GM18502 (cell line): ENCODE results near the gene SLC6A17.

ENCODE experiments used
- ATAC-seq: cut with Tn5 transposase; IDR thresholded peaks from one replicate; pipeline ENCODE4 v1.9.1; 2021; ENCODE audit warnings: mild to moderate bottlenecking; ENCODE audit not compliant: unreplicated experiment, poor library complexity

The SLC6A17 gene

GRCh38 chr1:110134050-110134595, 16.2 kb upstream of the SLC6A17 start:
- ATAC-seq, result no peak

DNA sequence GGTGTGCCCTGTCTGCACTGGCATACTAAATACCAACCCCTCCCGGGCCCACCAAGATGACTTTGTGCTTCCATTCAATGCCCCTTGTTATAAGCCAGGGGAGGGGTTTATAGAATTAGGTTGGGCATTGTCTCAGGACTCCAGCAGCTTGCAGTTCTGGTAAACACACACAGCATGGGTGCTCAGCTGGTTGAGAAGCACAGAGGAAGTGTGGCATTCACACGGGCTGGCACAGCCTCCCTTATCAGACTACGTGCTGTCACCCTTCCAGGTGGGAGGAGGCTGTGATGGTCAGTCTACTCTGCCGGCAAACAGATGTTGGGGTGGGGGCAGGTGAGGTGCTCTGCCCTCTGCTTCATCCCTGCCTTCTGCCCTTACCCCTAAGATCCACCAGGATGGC, 15.0 kb upstream of the SLC6A17 start:
- no peak for ATAC-seq

DNA sequence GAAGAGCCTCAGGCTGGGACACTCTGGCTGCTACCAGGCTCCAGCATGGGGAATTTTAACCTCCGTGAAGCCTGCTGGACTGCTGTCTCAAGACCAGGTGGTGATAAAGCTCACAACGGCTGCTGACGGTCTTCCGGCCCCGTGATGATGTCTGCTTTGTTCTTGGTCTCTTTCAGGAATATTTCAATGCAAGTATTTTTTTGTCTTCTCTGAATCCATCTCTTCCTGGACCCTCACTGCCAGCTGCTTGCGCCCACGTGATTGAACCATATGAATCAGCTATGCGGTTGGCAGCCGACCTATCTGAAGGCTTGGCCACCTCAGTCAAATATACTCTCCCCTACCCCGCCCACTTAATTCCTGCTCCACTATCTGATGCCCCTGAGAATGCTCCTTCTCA, 14.6 kb upstream of the SLC6A17 start:
- no peak for ATAC-seq

DNA sequence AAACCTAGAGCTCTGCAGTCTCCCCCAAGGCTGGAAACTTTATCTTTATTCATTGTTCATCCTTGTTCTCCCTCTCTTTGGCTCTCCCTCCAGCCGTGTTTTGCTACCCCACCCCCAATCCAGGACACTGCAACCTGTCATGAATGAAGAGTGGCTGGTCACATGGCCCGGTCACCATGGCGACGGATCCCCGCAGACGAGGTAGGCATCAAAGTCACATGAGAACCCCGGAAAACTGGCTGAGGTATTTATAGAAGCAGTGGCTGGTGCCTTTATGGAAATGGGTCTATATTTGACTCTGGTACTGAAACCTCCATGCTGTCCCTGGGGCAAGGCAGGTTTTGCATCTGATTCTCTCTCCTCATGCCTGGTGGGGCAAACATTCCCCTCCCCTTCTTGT, 13.4 kb upstream of the SLC6A17 start:
- ATAC-seq, result no peak

DNA sequence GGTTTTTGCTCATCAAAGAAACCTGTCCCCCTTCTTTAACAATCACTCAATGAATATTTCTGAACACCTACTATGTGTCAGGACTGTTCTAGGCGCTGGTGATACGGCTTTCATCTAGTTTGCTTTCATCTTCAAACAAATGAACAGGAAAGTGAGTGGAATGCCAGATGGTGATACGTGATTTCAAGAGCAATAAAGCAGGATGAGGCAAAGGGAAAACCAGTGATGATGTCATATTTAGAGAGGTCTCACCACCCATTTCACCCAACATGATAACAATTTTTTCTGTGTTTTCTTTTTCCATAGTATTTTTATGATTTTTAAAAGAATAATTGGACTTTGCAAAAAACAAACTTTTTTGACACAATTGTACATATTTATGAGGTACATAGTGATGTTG, 11.3 kb upstream of the SLC6A17 start:
- ATAC-seq, result no peak

- no peak for ATAC-seq
Measured at GRCh38 chr1:110144366-110144765, 5.9 kb upstream of the SLC6A17 start.

DNA sequence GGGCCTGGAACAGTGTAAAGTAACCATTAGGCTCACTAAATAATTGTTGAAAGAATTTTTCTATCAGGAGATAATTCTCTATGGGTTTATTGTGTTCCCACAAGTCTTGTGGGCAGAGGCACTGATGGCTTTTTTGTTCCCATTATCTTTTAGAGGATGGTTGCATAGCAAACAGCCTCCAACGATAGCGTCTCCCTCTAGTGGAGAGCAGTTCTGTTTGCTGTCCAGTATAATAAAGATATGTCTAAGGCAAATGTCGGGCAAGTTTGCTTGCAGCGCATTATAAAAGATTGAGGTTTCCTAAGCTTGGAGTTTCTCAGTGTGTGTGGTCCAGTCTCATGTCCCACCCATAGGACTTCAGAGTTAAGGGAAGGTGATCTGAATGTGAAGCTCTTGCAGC, 1.3 kb upstream of the SLC6A17 start:
- ATAC-seq, result no peak

GRCh38 chr1:110151175-110151669, 928 bp downstream of the SLC6A17 start:
- no peak for ATAC-seq

DNA sequence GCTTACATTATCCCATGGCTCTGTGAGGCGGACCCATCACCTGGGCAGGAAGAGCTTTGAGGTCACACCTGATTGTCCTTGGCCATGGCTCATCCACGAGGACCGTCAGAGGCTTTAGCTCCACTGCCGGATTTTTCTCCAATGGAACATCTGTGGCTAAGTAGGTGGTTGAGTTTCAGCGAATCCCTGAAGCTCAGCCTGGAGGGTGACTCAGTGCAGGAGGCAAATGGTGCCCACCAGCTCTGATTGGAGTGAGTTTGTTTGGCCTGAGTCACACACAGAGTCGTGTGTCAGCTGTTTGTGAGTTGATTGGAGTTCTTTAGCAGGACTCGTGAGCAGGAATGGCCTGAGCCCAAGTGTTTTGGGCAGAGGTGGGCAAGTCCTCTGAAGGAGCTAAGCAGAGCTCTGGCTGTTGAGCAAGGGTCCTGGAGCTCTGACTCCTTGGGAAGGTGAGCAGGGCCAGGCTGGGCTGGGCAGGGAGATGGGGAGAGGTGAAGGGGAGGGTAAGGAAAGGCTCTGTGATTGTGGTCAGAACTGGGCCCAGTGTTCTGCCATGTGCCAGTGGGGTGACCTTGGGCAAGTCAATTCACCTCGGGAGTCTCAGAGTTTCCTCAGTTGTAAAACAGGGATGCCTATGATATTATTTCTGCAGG, 2.0 kb downstream of the SLC6A17 start:
- ATAC-seq, result no peak

- ATAC-seq, result no peak
Measured at GRCh38 chr1:110153407-110153950, 3.2 kb downstream of the SLC6A17 start.

DNA sequence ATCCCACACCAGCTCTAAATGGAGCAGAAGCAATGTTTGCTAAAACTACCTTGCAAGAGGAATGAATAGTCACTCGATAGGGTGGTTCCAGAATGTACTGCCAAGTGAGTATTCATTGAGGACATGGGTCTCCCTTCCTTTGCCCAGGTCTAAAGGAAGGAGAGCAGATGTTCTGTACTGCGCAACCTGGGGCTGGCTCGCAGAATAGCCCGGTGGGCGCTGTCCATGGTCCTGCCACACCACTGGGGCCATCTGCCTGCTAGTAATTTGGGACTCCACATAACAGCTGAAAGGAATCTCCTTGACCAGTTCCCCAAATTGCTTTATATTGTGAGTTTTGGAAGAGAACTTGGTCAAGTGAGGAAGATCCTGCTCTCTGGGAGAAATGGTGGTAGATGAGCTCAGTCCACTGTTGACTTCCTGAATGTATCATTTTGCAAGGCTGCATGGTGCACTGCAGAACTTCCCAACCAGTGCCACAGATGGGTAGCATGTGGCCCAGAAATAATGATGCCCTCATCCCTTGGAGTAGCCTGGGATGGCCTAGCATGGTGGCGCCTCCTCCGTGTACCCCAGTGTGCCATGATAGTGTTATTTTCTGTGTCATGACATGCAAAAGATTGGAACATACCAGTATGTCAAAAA, 5.7 kb downstream of the SLC6A17 start:
- no peak for ATAC-seq

DNA sequence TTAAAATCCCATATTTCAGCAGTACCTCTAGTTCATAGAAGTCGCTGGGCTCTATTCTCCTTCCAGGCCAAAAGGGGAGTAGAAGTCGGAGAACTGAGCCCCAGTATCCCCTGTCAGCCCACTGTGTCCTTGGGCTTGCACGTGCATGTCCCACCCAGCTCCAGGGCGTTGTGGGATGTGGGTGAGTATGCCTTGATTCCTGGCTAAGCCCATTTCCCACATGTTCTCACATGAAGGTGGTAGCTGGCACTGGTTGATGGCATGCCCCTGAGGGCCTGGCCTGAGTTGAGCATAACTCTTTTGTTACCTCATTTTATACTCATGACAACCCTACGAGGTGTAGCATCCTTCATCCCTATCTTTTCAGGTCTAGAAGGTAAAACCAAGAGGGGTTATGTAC, 8.0 kb downstream of the SLC6A17 start:
- no peak for ATAC-seq

- ATAC-seq, result no peak
Measured at GRCh38 chr1:110159168-110159567, 8.9 kb downstream of the SLC6A17 start.

GRCh38 chr1:110160538-110161100, 10.3 kb downstream of the SLC6A17 start:
- no peak for ATAC-seq

DNA sequence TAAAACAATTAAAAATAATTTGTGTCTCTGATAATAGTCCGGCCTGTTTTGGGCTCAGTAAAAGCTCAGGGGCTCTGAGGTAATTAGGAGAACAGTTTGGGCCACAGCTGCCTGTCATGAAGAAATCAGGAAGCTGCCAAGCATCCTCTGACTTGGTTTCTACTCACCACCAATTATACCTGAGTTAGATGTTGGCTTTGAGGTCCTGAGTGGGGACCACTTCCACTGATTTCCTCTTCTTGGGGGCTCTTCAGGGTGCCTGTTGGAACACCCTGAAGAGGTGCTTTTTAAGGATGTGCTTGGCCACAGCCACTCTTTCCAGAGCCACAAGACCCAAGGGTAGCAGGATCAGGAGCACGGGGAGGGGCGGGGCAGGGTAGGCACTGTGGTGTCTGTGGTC, 10.9 kb downstream of the SLC6A17 start:
- no peak for ATAC-seq

DNA sequence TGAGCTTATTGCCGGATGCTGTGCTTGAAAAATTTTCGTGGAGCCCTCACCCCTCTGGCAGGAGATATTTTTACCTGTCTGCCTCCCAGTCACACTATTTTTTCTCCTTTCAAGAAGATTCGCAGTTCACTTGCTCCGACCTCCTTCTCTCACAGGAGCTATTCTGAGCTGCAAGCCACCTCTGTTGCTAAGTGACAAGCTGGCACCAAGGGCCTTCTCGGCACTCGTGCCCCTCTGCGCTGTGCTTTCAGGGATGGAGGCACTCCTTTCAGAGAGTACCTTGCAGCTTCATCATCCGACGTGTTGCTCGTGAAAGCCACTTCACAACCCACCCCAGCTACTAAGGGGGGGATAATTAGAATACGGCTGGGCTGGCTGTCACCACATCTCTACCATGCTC, 11.6 kb downstream of the SLC6A17 start:
- no peak for ATAC-seq

- no peak for ATAC-seq
Measured at GRCh38 chr1:110163591-110163990, 13.3 kb downstream of the SLC6A17 start.

DNA sequence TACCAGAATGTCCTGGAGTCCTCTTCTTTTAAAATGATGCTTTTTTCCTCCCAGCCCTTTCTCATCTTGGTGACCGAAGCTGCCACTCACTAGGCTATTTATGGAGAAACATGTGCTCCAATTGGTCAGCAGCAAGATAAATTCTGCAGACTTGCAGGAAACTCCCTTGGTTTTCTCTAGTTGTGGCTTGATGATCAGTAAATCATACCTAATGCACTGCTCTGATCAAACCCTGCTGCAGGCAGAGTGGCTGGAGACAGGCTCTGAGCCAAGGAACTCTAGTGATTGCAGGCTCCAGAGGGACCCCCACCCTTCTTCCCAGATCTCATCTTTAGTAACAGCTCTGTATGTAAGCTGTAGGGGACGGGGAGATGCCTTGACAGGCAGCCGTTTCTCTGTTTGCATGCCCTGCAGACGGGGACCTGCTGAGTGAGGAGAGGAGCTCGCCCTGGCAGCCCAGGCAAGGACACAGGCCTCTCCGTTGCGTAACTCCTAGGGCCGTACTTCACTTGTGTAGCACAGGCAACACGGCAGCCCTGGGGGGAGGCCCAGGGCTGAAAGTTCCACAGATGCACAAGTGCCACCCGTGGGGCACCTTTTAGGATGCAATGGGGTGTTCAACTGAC, 14.5 kb downstream of the SLC6A17 start:
- ATAC-seq, result no peak

GRCh38 chr1:110165761-110166231, 15.5 kb downstream of the SLC6A17 start:
- no peak for ATAC-seq

DNA sequence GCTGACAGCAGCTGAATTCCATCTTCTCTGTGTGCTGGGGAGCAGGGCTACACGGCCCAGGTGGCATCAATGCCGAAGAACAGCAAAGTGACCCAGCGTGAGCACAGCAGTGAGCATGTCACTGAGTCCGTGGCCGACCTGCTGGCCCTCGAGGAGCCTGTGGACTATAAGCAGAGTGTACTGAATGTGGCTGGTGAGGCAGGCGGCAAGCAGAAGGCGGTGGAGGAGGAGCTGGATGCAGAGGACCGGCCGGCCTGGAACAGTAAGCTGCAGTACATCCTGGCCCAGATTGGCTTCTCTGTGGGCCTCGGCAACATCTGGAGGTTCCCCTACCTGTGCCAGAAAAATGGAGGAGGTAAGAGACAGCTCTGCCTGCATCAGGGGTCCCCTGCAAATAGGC, 16.6 kb downstream of the SLC6A17 start:
- no peak for ATAC-seq
